ENCODE measurements around the gene MRPL24.

Gene MRPL24

DNA sequence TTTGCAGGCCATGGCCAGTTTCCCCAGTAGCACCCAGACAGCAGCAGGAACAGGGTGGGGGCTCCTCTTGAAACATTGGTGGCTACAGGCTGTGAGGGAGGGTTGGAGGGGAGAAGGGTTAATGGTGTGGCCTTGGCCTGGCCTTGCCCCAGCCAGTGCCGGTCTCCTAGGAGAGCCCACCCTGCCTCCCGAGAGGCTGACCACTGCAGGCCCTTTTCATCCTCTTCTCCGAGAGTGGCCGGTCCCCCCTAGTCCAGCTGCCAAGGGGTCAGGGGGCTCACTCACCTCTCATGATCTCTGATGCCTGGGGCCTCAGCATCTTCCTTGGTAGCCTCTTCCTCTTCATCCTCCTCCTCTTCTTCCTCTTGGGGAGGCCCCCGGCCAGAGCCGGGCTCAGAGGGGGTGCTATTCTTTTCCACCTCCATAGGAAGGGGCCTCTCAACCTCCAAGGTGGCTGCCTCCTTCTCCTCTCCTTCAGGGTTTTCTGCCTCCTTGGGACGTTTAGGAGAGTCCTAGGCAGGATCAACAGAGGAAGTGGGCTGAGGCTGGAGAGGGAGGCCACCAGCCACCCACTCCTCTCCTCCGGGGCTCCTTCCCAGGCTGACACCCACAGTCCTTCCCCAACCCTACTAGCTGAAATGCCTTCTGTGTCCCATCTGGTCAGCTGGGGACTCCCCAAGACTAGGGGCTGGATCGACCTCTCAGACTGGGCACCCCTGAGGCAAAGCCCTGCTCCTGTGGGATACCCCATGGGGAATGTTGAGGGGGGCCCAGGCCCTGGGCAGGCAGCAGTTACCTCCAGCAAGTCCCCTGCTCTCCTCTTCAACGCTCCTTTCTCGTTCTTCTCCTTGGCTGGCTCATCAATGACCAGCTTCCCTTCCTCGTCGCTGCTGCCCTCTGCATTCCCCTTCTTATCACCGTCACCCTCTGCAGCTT, 2.7 kb upstream of the MRPL24 start:
- TF ChIP-seq, protein P1, sequence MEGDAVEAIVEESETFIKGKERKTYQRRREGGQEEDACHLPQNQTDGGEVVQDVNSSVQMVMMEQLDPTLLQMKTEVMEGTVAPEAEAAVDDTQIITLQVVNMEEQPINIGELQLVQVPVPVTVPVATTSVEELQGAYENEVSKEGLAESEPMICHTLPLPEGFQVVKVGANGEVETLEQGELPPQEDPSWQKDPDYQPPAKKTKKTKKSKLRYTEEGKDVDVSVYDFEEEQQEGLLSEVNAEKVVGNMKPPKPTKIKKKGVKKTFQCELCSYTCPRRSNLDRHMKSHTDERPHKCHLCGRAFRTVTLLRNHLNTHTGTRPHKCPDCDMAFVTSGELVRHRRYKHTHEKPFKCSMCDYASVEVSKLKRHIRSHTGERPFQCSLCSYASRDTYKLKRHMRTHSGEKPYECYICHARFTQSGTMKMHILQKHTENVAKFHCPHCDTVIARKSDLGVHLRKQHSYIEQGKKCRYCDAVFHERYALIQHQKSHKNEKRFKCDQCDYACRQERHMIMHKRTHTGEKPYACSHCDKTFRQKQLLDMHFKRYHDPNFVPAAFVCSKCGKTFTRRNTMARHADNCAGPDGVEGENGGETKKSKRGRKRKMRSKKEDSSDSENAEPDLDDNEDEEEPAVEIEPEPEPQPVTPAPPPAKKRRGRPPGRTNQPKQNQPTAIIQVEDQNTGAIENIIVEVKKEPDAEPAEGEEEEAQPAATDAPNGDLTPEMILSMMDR (IDR thresholded peaks at IDR 0.05; ENCODE audit: insufficient read depth, low read depth, low read length, missing control alignments) = no peak
- H3K4me3 ChIP-seq (ENCODE audit: low read depth, low read length) = no peak overlapping the region
- no peak for DNase-seq (ENCODE audit: low read depth)

DNA sequence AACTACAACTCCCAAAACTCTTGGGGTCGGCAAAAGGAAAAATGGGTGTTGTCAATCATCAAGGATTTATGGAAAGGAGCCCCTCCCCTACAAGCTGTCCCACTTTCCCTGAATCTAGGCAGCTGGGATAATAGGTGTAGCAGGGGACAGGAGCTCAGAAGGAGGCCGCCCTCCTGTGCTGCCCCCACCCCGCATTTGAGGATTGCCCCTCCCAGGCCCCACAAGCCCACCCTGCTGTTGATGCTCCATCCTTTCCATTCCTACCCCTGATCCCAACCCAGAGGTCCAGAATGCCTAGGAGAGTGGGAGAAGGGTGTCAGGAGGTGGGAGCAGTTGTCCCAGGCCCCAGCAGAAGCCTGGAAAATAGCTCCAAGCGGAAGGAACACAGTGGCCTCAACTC, 1.9 kb upstream of the MRPL24 start:
- TF ChIP-seq, protein P1 (IDR thresholded peaks at IDR 0.05; ENCODE audit: insufficient read depth, low read depth, low read length, missing control alignments) = no peak
- no peak for DNase-seq (ENCODE audit: low read depth)
- H3K4me3 ChIP-seq (ENCODE audit: low read depth, low read length) = no peak overlapping the region

DNA sequence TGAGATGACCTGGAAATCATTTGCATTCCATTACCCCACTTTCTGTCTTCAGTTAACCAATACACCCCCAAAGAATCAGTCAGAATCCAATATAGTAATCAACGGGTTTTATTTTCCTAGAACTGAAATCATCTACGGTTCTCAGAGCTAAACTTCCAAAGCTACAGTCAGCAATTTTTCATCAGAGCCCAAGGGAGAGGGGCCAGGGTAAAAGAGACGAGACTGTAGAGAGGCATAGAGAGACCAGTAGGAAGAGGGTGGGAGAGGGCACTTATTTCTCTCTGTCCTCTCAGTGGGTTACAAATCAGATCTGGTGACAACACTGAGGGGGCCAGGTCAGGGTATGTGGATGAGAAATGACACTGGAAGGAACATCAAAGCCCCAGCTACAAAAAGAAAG, 1.1 kb upstream of the MRPL24 start:
- DNase-seq (ENCODE audit: low read depth) = no peak
- H3K4me3 ChIP-seq (ENCODE audit: low read depth, low read length) = no peak overlapping the region
- TF ChIP-seq, protein P1 (IDR thresholded peaks at IDR 0.05; ENCODE audit: insufficient read depth, low read depth, low read length, missing control alignments) = no peak

DNA sequence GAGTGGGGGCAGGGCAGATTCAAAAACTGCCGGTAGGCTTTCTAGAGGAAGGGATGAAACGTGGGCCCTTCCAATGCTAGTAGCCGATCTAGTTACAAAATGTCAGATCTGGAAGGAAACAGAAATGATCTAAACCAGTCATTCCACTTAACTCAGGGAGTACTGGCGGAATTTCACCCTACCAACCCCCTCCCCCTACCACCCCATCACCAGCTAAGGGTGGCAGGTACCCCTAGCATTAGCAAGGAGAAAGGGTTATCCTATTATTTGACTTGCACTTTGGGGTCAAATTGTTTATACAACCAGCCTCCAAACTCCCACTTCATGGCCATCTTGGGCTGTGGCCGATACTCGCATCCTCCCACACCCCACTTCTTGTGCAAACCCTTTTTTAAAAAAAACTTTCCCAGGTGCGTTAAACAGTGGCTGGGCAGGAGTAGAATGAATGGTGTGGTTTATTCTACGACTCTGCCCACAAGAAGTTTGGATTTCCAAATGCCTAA, 644 bp upstream of the MRPL24 start:
- DNase-seq (ENCODE audit: low read depth) = peak; percentile 47
- TF ChIP-seq, protein P1 (IDR thresholded peaks at IDR 0.05; ENCODE audit: insufficient read depth, low read depth, low read length, missing control alignments) = no peak
- peak overlapping the region; percentile 63 for H3K4me3 ChIP-seq (ENCODE audit: low read depth, low read length)

DNA sequence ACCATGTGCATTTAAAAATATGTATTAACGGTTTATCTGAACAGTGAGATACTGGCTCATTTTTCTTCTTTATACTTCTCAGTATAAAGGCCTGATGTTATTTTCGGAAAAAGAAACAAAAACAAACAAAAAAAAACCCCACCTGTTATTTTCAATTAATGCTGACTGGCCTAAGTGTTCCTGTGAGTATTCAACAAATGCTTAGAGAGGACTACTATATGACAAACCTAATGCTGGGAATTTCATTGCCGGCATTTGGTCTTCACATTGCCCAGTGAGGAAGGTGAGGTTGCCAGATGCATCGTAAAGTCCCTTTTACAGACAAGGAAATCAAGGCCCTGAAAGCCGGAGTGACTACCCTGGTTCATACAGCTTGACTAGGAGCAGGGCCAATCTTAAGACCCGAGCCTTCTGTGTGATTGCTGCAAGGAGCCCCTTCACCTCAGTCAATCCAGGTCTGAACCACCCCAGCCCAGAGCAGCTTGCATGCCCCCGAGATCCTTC, 599 bp downstream of the MRPL24 start:
- no peak for DNase-seq (ENCODE audit: low read depth)
- peak overlapping the region; percentile 59 for H3K4me3 ChIP-seq (ENCODE audit: low read depth, low read length)
- TF ChIP-seq, protein P1 (IDR thresholded peaks at IDR 0.05; ENCODE audit: insufficient read depth, low read depth, low read length, missing control alignments) = no peak

DNA sequence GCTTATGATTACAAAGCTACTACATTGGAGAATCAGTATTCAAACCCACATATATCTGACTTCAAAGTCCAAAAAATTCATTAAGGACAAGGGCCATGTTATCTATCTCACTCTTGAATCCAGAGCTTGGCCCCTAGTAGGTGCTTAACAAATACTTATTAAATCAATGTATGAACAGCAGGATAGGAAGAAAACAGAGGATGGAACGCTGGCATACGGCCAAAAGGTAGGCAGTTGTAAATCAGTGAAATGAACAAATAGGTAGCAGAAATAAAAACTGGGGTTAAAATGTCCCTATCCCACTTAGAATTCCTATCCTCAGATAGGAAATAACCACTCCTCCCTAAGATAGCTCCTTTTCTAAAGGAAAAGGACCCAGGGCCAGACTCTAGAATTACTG, 2.0 kb downstream of the MRPL24 start:
- H3K4me3 ChIP-seq (ENCODE audit: low read depth, low read length) = no peak overlapping the region
- no peak for DNase-seq (ENCODE audit: low read depth)
- TF ChIP-seq, protein P1 (IDR thresholded peaks at IDR 0.05; ENCODE audit: insufficient read depth, low read depth, low read length, missing control alignments) = no peak
